ENCODE results near the gene PEAK1. TPM values are rescaled to one million over a fixed set of nuclear protein-coding genes. Genes with fewer than 3 reads are reported as not detected.

PEAK1 gene
- total and polyA plus RNA-seq, 4 experiments from 2014 or later = 2.2 to 10.1 (median 7.8) TPM; not detected in 1

- Mint-ChIP-seq H3K36me3 (no peaks in the 10 kb centered on the region), H3K4me1 (no peaks in the 10 kb centered on the region), H3K9me3 (no peaks in the 10 kb centered on the region), H3K27ac (peak overlapping the region in 1 of 7 donors; percentile 4), H3K27me3 (no peaks in the 10 kb centered on the region), H3K4me3 (no peak overlapping the region)
- H3K4me3 ChIP-seq (ENCODE audit: low read length in 2 of 2) = no peak overlapping the region
- H3K9me3 ChIP-seq (ENCODE audit: control insufficient read depth in 1 of 2, low read length in 2 of 2) = no peaks in the 10 kb centered on the region
- no peaks in the 10 kb centered on the region for H3K27me3 ChIP-seq (ENCODE audit: insufficient read depth, low read length)
- no peaks in the 10 kb centered on the region for H3K36me3 ChIP-seq (ENCODE audit: insufficient read depth, low read length)
- no peaks in the 10 kb centered on the region for H3K4me1 ChIP-seq (ENCODE audit: insufficient read depth, low read length)
- ChIA-PET CTCF (ENCODE audit: partially characterized antibody) (interaction anchor here (3.4 kb wide), 1 partner anchor 439 kb away, joined by 14 read pairs; no protein-coding TSS in a partner anchor), POLR2A (ENCODE audit: partially characterized antibody) (no interaction called here)
- intact Hi-C loops (cut with micrococcal nuclease) = no loop called here
- no peak overlapping the region for H3K27ac ChIP-seq (ENCODE audit: low read depth, low read length)
- DNase-seq = no peak
These were observed 315.7 kb downstream of the PEAK1 start for GRCh38 chr15:77104155-77104554.

- Mint-ChIP-seq H3K4me1 (no peaks in the 10 kb centered on the region), H3K4me3 (no peak overlapping the region), H3K27ac (no peak overlapping the region), H3K27me3 (peaks cover 0 to 2% of the 10 kb centered on the region in 2 donors), H3K9me3 (no peaks in the 10 kb centered on the region), H3K36me3 (no peaks in the 10 kb centered on the region)
- ChIA-PET POLR2A (ENCODE audit: partially characterized antibody) (no interaction called here), CTCF (ENCODE audit: partially characterized antibody) (no interaction called here)
- H3K4me3 ChIP-seq (ENCODE audit: low read length in 2 of 2) = no peak overlapping the region
- no peak overlapping the region for H3K27ac ChIP-seq (ENCODE audit: low read depth, low read length)
- no peaks in the 10 kb centered on the region for H3K27me3 ChIP-seq (ENCODE audit: insufficient read depth, low read length)
- DNase-seq = no peak
- no peaks in the 10 kb centered on the region for H3K9me3 ChIP-seq (ENCODE audit: control insufficient read depth in 1 of 2, low read length in 2 of 2)
- no peaks in the 10 kb centered on the region for H3K4me1 ChIP-seq (ENCODE audit: insufficient read depth, low read length)
- intact Hi-C loops (cut with micrococcal nuclease) = no loop called here
- no peaks in the 10 kb centered on the region for H3K36me3 ChIP-seq (ENCODE audit: insufficient read depth, low read length)
These were observed 320.0 kb downstream of the PEAK1 start for GRCh38 chr15:77099741-77100463.

GRCh38 chr15:77098572-77098971, 321.3 kb downstream of the PEAK1 start:
- CTCF ChIA-PET (ENCODE audit: partially characterized antibody) = interaction anchor here (1.0 kb wide), 1 partner anchor 398 kb away, joined by 3 read pairs; no protein-coding TSS in a partner anchor
- Mint-ChIP-seq H3K27me3 (peaks cover 0 to 2% of the 10 kb centered on the region in 2 donors), H3K4me1 (no peaks in the 10 kb centered on the region), H3K27ac (no peak overlapping the region), H3K9me3 (no peaks in the 10 kb centered on the region), H3K4me3 (no peak overlapping the region), H3K36me3 (no peaks in the 10 kb centered on the region)
- POLR2A ChIA-PET (ENCODE audit: partially characterized antibody) = no interaction called here
- H3K36me3 ChIP-seq (ENCODE audit: insufficient read depth, low read length) = no peaks in the 10 kb centered on the region
- no peaks in the 10 kb centered on the region for H3K9me3 ChIP-seq (ENCODE audit: control insufficient read depth in 1 of 2, low read length in 2 of 2)
- no peaks in the 10 kb centered on the region for H3K27me3 ChIP-seq (ENCODE audit: insufficient read depth, low read length)
- H3K4me3 ChIP-seq (ENCODE audit: low read length in 2 of 2) = no peak overlapping the region
- no peak overlapping the region for H3K27ac ChIP-seq (ENCODE audit: low read depth, low read length)
- H3K4me1 ChIP-seq (ENCODE audit: insufficient read depth, low read length) = no peaks in the 10 kb centered on the region
- no peak for DNase-seq
- intact Hi-C loops (cut with micrococcal nuclease) = no loop called here

- intact Hi-C loops (cut with micrococcal nuclease) = no loop called here
- no peaks in the 10 kb centered on the region for H3K9me3 ChIP-seq (ENCODE audit: control insufficient read depth in 1 of 2, low read length in 2 of 2)
- no peak overlapping the region for H3K27ac ChIP-seq (ENCODE audit: low read depth, low read length)
- H3K36me3 ChIP-seq (ENCODE audit: insufficient read depth, low read length) = no peaks in the 10 kb centered on the region
- ChIA-PET CTCF (ENCODE audit: partially characterized antibody) (no interaction called here), POLR2A (ENCODE audit: partially characterized antibody) (interaction anchor here (0.8 kb wide), 1 partner anchor 27 kb away, joined by 3 read pairs; no protein-coding TSS in a partner anchor)
- Mint-ChIP-seq H3K4me1 (no peaks in the 10 kb centered on the region), H3K4me3 (no peak overlapping the region), H3K27ac (no peak overlapping the region), H3K27me3 (peaks cover 0 to 2% of the 10 kb centered on the region in 2 donors), H3K9me3 (no peaks in the 10 kb centered on the region), H3K36me3 (no peaks in the 10 kb centered on the region)
- no peaks in the 10 kb centered on the region for H3K4me1 ChIP-seq (ENCODE audit: insufficient read depth, low read length)
- no peak overlapping the region for H3K4me3 ChIP-seq (ENCODE audit: low read length in 2 of 2)
- no peak for DNase-seq
- no peaks in the 10 kb centered on the region for H3K27me3 ChIP-seq (ENCODE audit: insufficient read depth, low read length)
These were observed 322.0 kb downstream of the PEAK1 start for GRCh38 chr15:77097921-77098320.

- H3K4me3 ChIP-seq (ENCODE audit: low read length in 2 of 2) = no peak overlapping the region
- DNase-seq = no peak
- no peak overlapping the region for H3K27ac ChIP-seq (ENCODE audit: low read depth, low read length)
- H3K36me3 Mint-ChIP-seq = no peaks in the 10 kb centered on the region
- no peak overlapping the region for H3K4me3 Mint-ChIP-seq
- peaks cover 0 to 2% of the 10 kb centered on the region in 2 donors for H3K27me3 Mint-ChIP-seq
- no peak overlapping the region for H3K27ac Mint-ChIP-seq
- H3K36me3 ChIP-seq (ENCODE audit: insufficient read depth, low read length) = no peaks in the 10 kb centered on the region
- H3K4me1 ChIP-seq (ENCODE audit: insufficient read depth, low read length) = no peaks in the 10 kb centered on the region
- intact Hi-C loops (cut with micrococcal nuclease) = no loop called here
- H3K4me1 Mint-ChIP-seq = no peaks in the 10 kb centered on the region
- H3K27me3 ChIP-seq (ENCODE audit: insufficient read depth, low read length) = no peaks in the 10 kb centered on the region
- no peaks in the 10 kb centered on the region for H3K9me3 ChIP-seq (ENCODE audit: control insufficient read depth in 1 of 2, low read length in 2 of 2)
- ChIA-PET CTCF (ENCODE audit: partially characterized antibody) (interaction anchor here (0.5 kb wide), 1 partner anchor 1012 kb away, joined by 3 read pairs; no protein-coding TSS in a partner anchor), POLR2A (ENCODE audit: partially characterized antibody) (interaction anchor here (0.8 kb wide), 1 partner anchor 28 kb away, joined by 3 read pairs; no protein-coding TSS in a partner anchor)
- no peaks in the 10 kb centered on the region for H3K9me3 Mint-ChIP-seq
These were observed 322.6 kb downstream of the PEAK1 start for GRCh38 chr15:77097248-77097721.

GRCh38 chr15:77096541-77096940, 323.4 kb downstream of the PEAK1 start:
- no peaks in the 10 kb centered on the region for H3K27me3 ChIP-seq (ENCODE audit: insufficient read depth, low read length)
- H3K9me3 Mint-ChIP-seq = no peaks in the 10 kb centered on the region
- intact Hi-C loops (cut with micrococcal nuclease) = no loop called here
- no peaks in the 10 kb centered on the region for H3K4me1 ChIP-seq (ENCODE audit: insufficient read depth, low read length)
- peaks cover 0 to 2% of the 10 kb centered on the region in 2 donors for H3K27me3 Mint-ChIP-seq
- no peaks in the 10 kb centered on the region for H3K4me1 Mint-ChIP-seq
- no peak overlapping the region for H3K27ac Mint-ChIP-seq
- no peaks in the 10 kb centered on the region for H3K36me3 ChIP-seq (ENCODE audit: insufficient read depth, low read length)
- no peak overlapping the region for H3K4me3 Mint-ChIP-seq
- no peak overlapping the region for H3K27ac ChIP-seq (ENCODE audit: low read depth, low read length)
- POLR2A ChIA-PET (ENCODE audit: partially characterized antibody) = no interaction called here
- H3K9me3 ChIP-seq (ENCODE audit: control insufficient read depth in 1 of 2, low read length in 2 of 2) = no peaks in the 10 kb centered on the region
- no peak overlapping the region for H3K4me3 ChIP-seq (ENCODE audit: low read length in 2 of 2)
- no peaks in the 10 kb centered on the region for H3K36me3 Mint-ChIP-seq
- DNase-seq = no peak
- CTCF ChIA-PET (ENCODE audit: partially characterized antibody) = no interaction called here

GRCh38 chr15:77096138-77096537, 323.8 kb downstream of the PEAK1 start:
- Mint-ChIP-seq H3K36me3 (no peaks in the 10 kb centered on the region), H3K4me3 (no peak overlapping the region), H3K9me3 (no peaks in the 10 kb centered on the region), H3K4me1 (no peaks in the 10 kb centered on the region), H3K27ac (no peak overlapping the region), H3K27me3 (peaks cover 0 to 2% of the 10 kb centered on the region in 2 donors)
- H3K27me3 ChIP-seq (ENCODE audit: insufficient read depth, low read length) = no peaks in the 10 kb centered on the region
- H3K27ac ChIP-seq (ENCODE audit: low read depth, low read length) = no peak overlapping the region
- DNase-seq = no peak
- intact Hi-C loops (cut with micrococcal nuclease) = no loop called here
- H3K4me1 ChIP-seq (ENCODE audit: insufficient read depth, low read length) = no peaks in the 10 kb centered on the region
- ChIA-PET CTCF (ENCODE audit: partially characterized antibody) (no interaction called here), POLR2A (ENCODE audit: partially characterized antibody) (no interaction called here)
- H3K36me3 ChIP-seq (ENCODE audit: insufficient read depth, low read length) = no peaks in the 10 kb centered on the region
- H3K4me3 ChIP-seq (ENCODE audit: low read length in 2 of 2) = no peak overlapping the region
- no peaks in the 10 kb centered on the region for H3K9me3 ChIP-seq (ENCODE audit: control insufficient read depth in 1 of 2, low read length in 2 of 2)

Measured in CD4-positive, alpha-beta memory T cell (primary cell).